ENCODE results near the gene IFNA2.
"Not testable (repeated sequence)": the region's sequence is repeated elsewhere in the genome, so short reads cannot be mapped to it uniquely, and the experiment has no call there.

Gene IFNA2

DNA sequence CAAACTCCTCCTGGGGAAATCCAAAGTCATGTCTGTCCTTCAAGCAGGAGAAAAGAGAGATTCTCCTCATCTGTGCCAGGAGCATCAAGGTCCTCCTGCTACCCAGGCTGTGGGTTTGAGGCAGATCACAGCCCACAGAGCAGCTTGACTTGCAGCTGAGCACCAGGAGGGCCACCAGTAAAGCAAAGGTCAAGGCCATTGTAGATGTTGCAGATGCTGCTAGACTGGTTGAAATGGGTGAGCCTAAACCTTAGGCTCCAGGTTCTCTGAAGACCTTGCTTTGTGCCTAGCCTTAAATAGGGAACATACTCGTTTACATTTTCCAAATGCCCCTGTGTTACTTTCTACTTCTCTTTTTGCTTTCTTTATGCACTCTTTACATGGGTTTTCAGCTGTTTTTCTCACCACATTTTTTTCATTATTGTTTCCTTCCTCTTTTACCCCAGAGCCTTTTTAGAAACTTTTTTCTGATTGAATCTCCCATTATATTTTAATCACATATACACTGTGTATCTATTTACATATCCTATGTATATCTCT, at the start of gene IFNA2:
IFNA2 (minus strand) TSS at position 268 of the 540 bp plus-strand sequence; CDS start at position 199, 69 bp downstream.
- DNase-seq (ENCODE audit: low read depth) = no peak

DNA sequence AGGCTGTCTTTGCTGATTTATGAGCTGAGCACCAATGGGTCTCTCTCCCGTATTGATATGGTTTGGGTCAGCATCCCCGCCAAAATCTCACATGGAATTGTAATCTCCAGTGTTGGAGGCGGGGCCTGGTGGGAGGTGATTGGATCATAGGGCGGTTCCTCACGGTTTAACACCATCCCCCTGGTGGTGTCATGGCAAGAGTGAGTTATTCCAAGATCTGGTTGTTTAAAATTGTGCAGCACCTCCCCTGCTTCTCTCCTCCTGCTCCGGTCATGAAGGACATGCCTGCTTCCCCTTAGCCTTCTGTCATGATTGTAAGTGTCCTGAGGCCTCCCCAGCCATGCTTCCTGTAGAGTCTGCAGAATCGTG, 49.8 kb upstream of the IFNA2 start:
- not testable (repeated sequence) for DNase-seq (ENCODE audit: low read depth)

DNA sequence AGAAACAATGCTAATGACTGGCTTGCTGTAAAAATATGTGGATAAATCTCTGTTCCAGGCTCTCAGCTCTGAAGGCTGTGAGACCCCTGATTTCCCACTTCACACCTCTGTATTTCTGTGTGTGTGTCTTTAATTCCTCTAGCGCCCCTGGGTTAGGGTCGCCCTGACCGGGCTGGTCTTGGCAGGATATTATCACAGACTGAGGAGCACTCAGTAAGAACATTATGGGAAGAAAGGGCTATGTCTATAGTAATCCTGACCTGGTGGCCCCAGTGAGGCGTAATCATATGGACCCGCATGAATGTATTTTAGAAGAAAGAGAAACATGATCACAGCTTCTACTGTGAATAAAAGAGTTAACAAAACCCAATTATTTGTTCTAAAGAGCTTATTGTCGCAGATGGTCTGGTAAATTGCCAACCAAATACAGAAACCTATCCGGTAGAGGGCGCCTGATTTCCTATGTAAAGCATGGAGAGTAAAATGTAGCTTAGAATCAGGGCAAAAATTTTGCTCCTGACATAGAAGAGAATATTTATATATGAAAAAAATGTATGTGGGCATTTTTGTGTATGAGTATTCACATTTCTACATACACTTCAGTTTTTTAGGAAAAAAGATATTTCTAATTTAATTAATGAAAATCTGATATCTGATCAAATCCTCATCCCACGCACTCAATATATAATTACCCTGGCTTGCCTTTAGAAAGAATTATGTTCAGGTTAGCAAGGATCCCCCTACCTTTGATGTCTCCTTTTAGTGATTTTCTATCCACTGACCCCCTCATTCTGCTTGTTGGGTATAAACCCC, 49.2 kb upstream of the IFNA2 start:
- DNase-seq (ENCODE audit: low read depth) = peak; percentile 15

DNA sequence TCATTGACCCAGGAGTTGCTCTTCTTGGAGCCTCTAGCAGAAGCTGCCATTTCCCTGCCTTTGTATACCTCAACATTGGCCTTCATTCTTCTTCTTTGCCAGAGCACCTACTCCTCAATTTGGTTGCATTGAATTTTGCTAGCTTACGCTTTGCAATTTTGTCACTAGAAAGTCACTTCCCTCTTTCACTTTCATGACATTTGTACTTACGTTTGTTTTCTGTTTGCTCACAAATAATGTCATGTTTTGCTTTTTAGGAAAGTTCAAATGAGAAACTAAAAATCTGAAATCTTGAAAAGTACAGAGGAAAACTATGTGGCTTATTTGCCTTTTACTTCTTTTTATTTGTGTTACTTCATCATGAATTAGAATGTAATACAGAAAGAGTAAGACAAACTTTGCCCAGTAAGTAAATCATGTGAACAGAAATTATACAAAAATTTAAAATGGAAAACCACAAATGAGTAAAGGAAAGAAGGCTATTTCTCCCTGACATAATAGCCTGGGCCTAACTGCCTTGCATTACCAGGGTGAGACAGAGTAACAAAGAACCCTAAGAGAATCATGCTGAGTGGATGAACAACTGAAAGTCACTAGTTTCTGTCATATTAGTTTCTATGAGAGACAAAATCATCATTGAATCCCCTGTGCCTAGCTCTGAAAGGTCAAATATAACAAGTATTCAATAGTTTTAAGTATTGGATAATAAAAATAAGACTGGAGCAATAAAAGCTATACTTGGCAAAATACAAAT, 47.7 kb upstream of the IFNA2 start:
- no peak for DNase-seq (ENCODE audit: low read depth)

DNA sequence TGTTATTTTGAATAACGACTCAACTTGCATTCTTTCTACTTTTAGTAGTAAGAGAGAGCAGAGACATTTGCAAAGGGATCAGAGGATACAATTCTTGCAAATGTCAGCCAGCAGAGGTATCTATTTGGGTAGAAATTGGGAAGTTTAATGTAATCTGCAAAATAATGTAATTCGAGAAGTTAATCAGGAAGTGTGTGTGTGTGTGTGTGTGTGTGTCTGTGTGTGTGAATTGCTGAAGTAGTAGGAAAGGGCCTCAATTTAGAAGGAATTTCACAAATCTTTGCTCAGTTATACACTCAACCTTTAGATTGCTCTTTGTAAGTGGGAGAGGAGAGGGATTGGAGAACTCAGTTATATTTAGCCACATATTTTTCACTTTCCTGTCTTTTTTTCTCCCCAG, 44.0 kb upstream of the IFNA2 start:
- no peak for DNase-seq (ENCODE audit: low read depth)

DNA sequence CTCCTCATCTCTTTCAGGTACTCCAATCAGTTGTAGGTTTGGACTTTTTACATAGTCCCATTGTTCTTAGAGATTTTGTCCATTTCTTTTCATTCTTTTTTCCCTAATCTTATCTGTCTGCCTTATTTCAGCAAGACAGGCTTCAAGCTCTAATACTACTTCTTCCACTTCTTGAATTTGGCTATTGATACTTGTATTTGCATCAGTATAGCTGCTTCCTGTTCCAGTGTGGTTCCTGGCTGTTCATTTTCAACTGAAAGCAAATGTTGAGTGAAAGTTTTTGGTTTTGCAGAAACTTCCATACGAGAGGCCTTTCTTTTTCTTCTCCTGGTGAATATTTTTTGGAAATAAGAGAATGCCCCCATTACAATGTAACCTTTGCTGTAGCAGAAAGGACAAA, 43.0 kb upstream of the IFNA2 start:
- DNase-seq (ENCODE audit: low read depth) = no peak

DNA sequence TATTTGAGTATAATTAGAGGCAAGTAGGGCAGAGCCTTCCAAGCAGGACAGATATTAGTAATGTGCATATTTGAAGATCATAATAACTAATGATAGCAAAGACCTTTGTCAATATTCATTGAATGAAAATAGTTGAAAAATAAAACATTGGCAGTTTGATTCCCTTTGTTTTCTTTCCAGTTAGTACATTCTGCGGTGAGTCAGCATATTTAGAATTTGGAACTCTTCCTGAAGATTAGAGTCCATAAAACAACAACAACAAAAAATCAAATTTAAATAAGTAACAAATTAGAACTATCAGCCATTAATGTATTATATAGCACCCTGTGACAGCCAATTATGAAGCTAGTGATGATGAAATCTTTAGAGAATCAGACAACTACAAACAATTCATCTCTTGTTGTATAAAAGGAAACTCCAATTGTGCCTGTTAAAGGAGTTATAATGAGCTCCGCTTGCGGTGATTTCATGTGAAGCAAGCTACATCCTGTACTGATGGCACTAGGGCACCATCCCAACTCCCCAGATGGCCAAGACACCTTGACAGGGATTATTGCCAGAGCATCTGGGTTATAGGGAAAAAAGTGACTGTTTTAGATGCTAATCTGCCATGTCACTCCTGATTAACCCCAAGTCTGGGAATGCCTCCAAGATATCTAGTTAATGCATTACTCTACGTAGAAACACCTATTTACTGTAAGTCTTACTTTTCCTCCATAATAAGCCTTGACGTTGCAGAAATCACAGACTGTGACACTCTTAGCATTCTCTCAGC, 30.5 kb upstream of the IFNA2 start:
- DNase-seq (ENCODE audit: low read depth) = no peak

DNA sequence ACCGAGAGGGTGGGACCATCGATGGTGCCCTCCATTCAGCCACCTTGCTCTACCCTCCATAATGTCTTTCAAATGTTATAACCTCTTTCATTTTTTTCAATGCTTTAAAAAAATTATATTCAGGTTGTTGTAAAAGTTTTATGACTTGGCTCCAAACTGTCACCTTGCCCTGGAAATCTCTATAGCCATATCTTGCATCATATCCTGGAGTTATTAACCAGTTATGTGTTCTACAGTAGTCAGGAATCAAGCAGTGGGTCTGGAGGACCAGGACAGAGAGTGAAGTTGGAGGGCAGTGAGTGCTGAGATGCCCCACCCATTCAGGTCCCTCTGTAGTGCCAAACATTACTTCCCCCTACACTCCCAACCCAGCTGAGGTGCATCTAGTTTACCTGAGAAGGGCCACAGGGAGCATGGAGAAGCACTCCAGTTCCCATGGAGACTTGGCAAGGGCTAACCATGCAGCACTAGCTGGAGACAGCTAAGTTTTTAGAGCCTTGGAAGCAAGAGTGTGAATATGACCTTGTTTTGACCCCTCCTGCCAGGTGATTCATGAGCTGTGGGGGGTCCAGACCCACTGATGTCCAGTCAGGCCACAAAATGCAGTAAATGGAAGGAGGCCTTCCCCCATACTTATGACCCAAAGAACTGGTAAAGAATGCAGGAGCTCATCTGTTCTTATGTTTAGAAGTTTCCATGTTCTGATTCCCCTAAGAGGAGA, 29.2 kb upstream of the IFNA2 start:
- DNase-seq (ENCODE audit: low read depth) = no peak

DNA sequence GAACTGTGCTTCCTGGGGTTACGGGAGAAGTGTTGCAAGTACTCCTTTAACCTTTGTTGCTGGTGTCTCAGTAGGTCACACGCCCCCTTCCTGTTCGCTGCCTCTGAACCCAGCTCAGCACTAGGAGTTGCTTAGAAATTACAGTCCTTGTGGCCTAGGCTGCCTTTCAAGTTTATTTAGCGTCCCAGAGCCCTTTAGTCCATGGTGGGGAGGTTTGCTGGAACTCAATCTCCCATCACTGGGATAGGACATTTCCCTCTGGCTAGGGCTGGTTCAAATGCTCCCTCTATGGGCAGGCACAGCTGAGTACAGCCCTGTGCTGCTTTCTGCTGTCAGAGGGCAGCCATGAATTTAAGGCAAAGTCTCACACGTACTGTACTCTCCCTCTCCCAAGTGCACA, 28.4 kb upstream of the IFNA2 start:
- no peak for DNase-seq (ENCODE audit: low read depth)

DNA sequence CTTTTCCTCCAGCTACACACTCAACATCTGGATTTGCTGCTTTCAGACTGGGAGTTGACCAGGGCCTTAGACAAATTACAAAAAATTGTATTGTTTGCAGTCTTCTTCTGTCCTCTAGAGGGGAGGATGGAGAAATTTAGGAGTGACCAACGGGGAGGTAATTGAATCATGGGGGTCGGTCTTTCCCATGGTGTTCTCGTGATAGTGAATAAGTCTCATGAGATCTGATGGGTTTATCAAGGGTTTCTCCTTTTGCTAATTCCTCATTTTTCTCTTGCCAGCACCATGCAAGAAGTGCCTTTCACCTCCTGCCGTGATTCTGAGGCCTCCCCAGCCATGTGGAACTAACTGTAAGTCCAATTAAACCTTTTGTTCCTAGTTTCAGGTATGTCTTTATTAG, 28.0 kb upstream of the IFNA2 start:
- no peak for DNase-seq (ENCODE audit: low read depth)

DNA sequence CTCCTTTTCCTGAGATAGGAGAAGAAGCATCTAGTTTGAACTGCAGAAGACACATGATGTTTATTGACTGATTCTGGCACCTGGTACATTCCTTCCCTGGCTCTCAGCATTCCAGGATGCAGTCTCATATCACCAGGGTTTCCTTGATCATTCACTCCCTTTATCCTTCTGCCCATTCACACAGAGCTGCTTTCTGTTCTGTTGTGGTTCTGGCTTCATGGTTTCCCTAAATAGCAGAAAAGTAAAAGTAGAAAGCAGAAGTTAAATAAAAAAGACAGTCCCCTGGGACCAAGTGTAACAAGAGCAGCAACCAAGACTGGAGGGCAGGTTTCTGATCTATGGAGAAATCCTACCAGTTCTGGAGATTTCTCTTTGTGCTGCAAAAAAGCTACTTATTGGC, 26.9 kb upstream of the IFNA2 start:
- no peak for DNase-seq (ENCODE audit: low read depth)

DNA sequence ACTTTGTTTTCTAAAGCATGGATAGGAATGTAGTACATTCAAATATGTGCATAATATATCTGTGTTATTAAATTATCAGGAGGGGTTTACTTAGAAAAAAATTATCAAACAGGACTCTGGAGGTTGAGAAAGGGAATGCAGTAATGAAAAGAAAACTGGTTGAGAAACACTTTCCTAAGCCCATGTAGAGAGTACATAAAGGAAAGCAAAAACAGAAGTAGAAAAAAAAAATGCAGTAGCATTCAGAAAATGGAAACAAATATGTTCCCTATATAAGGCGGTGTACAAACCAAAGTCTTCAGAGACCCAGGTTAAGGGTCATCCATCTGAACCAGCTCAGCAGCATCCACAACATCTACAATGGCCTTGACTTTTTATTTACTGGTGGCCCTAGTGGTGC, 23.6 kb upstream of the IFNA2 start, which contains the start of gene IFNA8:
IFNA8 (plus strand) TSS at position 301 of the 400 bp plus-strand sequence; CDS start at position 361, 60 bp downstream.
- DNase-seq (ENCODE audit: low read depth) = no peak

DNA sequence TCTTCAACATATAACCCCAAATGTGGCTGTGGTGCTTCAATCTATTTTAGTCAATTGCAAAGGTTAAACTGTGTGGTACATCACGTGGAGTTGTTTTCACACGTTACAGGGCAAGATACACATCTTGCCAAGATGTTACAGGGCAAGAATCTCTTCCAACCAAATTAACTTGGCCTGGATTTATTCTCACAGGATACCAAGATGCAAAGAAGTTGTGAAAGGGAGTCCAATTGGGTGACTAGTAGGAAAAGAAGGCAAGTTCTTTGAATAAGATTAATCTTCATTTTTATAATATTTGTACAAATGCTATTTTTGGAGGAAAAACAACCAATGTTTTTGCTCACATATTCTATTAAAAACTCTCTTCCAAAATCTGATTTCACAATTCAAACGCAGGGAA, 18.9 kb upstream of the IFNA2 start:
- DNase-seq (ENCODE audit: low read depth) = no peak

DNA sequence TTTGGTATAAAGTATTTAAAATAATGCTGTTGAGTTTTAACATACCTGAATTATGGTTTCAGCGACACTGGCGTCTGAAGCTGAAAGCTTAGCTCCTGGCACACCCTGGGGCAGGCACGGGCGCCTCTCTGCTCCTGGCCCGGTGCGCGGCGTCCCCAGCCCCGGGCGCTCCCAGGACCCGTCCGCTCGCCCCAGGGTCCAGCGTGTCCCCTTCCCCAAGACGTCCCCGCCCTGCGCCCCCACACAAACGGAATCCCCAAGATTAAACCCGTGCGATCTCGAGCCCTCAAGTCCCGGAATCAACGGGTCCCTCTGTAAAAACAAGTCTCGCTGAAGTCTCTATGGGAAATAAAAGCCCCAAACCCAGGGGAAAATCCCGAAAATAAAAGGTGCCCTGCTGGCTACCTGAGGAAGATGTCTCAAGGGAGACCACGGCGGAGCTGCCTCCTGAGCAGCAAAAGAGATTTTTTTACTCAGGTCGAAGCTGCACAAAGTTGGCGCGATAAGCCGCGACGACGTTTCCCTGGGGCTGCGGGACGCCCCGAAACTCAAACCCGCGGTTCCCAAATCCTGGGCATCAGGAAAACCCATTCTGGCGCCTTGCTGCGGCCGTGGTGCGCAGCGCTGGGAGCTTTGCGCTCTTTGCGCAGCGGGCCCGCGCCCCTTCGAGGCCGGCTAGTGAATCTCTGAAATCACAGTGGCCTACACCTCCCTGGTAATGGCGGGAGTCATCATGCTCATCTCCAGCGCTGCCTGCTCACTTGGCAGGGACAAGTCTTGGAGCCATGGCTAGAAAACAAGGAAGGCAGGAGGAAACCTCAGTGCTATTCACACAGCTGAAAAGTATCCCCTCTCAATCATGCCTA, 17.4 kb upstream of the IFNA2 start:
- DNase-seq (ENCODE audit: low read depth) = no peak

DNA sequence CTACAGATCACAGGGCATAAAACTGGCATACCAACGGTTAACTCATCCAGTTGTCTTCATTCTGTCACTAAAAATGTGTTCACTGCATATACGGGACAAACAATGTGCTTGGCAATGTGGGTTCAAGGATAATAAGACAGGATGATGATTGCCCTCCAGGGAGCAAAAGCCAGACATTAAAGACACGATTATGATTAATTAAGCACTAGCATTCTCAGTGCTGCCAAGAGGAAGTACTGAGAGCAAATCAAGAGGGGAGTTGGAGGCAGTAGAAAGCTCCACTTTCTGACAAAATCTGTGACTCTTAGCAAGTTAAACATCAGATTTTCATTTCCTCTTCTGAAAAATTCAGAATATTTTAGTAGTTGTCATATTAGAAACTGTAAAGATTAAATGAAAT, 14.8 kb upstream of the IFNA2 start:
- no peak for DNase-seq (ENCODE audit: low read depth)

DNA sequence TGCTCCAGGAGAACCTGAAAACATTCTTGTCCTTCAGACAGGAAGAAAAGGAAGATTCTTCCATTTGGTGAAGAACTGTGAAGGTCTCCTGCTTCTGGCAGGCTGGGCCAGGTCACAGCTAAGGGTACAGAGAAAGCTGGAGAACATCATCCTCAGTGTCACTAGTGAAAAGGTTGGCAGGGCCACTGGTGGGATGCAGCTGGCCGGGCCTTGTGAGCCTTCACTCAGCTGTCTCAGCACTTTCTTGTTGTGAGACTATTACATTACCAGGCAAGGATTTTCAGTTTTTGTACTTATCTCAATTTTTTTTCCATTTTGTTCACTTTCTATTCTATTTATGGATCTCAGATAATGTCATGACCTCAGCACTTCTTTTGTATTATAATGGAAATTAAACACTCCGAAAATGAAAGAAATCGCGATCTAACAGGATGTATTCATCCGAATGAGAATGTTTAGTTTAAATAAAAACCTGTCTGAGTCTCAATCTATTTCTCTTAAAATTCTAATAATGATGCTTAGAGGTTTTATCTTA, 13.8 kb upstream of the IFNA2 start:
- DNase-seq (ENCODE audit: low read depth) = no peak

DNA sequence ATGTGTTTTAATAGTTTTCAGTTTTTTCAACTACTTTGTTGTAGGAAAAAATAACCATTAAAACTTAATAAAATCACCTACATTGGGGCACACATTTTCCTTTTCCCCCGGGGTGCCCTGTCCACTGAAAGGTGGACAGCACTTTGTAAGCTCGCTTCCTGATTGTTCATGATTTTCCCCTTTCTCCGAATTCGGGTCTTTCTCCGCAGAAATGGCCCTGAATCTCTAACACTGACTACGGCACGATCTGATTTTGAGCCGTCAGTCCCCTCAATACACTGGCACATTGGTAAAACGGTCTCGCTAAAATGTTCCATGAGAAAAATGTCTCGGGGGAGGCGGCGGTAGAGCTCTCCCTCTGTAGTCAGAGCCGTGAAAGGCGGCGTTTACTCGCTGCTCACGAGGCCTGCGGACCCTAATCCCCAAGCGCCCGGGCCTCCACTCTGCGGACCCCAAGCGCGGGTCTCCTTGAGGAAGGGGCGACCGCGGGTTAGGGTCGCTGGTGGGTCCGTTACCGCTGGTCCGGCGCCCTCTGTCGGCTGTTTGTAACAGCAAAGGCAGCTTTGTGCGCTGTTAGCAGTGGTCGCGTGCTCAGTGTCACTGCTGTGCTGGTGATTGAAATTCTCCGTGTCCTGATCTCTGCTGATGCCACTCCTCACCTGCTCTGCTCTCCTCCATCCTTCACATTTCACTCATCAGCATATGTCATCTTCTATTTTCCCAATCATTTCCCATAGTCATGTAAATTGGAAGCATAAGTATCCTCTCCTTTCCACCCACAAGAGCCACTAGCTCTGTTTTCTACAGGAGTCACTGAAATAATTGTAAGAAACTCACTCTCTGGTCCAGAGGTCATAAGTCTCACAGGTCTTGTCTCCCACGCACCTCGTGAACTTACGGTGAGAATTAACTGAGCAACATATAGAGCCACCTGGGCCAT, 10.8 kb upstream of the IFNA2 start:
- DNase-seq (ENCODE audit: low read depth) = peak; percentile 44

DNA sequence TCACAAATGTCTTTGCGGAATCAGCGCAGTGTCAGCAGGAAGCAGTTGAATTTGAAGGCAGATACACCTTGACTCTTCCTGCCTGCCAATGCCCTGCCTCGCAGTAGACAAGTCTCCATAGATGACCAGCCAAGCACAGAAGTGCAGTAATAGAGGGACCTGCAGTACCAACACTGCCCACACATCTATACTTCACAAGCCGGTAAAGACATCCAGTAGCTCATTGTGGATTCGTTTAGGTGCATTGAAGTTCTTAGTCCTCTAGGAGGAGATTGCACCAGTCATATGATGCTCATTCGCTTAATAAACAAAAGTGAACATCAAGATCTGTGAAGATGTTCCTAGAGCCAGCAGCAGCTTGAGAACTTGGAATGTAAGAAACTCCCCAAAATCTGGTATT, 7.1 kb upstream of the IFNA2 start:
- DNase-seq (ENCODE audit: low read depth) = no peak

DNA sequence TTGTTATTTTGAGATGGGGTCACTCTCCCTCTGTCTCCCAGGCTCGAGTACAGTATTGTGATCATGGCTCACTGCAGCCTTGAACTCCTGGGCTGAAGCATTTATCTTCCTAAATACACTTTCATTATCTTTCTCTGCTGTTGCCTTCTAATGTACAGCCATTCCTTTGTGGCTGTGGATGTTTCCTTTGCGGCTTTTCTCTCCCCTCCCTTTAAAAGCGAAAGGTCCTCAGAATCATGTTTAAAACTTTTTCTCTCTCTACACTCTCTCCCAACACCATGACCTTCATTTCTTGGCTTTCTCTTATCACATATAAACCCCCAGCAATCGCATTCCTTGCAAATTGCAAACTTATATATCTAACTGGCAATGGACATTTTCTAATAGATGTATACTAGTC, 1.6 kb downstream of the IFNA2 start:
- DNase-seq (ENCODE audit: low read depth) = no peak
